ENCODE data around the gene SLC8A3. TPM values are rescaled to one million over a fixed set of nuclear protein-coding genes. Genes with fewer than 3 reads are reported as not detected.

The SLC8A3 gene
- total RNA-seq, 1 experiment from 2014 or later: 0.13 TPM

- no peak for DNase-seq
- no peak overlapping the region for H2BK5ac ChIP-seq (ENCODE audit: insufficient read length, low read length)
- WGBS (ENCODE audit: extremely low coverage, insufficient read length, low lambda C conversion rate): no CpG with 5 or more reads among the region's 3 CpGs
- no peak overlapping the region for H2BK20ac ChIP-seq (ENCODE audit: low read depth, low read length, poor library complexity, severe bottlenecking)
- H2BK15ac ChIP-seq (ENCODE audit: low read depth, low read length): no peak overlapping the region
- no peak for TF ChIP-seq CTCF (conservative IDR thresholded peaks at IDR 0.05)
- no peak overlapping the region for H3K4ac ChIP-seq (ENCODE audit: low read depth, low read length)
- Mint-ChIP-seq H3K27me3 (ENCODE audit: low read depth) (peaks cover 51% of the 10 kb centered on the region), H3K4me3 (no peak overlapping the region), H3K9me3 (peaks cover 6 to 10% of the 10 kb centered on the region in 2 experiments), H3K36me3 (ENCODE audit: insufficient read depth in 1 of 3, low read depth in 3 of 3) (no peaks in the 10 kb centered on the region), H3K27ac (no peak overlapping the region), H3K4me1 (peaks cover 13 to 20% of the 10 kb centered on the region in 2 experiments)
- H4K5ac ChIP-seq (ENCODE audit: insufficient read length, low read depth, low read length): no peak overlapping the region
- H2AK5ac ChIP-seq (ENCODE audit: insufficient read length, low read length): no peak overlapping the region
- H3K9ac ChIP-seq (ENCODE audit: extremely low read depth, insufficient read length, low read length): no peak overlapping the region
- no peaks in the 10 kb centered on the region for H3K79me2 ChIP-seq (ENCODE audit: insufficient read depth, low read length)
- H4K20me1 ChIP-seq (ENCODE audit: control insufficient read depth, insufficient read depth, insufficient read length): no peaks in the 10 kb centered on the region
- H3K27me3 ChIP-seq (ENCODE audit: insufficient read depth, low read length): no peaks in the 10 kb centered on the region
- H3K23me2 ChIP-seq (ENCODE audit: insufficient read length, low read depth, low read length, poor library complexity, severe bottlenecking): no peaks in the 10 kb centered on the region
- no peak overlapping the region for H3T11ph ChIP-seq (ENCODE audit: low read length)
- H2AFZ ChIP-seq (ENCODE audit: low read length): no peak overlapping the region
- H3K27ac ChIP-seq (ENCODE audit: insufficient read length, low read depth, low read length): no peak overlapping the region
- H3K9me3 ChIP-seq (ENCODE audit: control insufficient read depth, low read depth, low read length): no peaks in the 10 kb centered on the region
- H3K56ac ChIP-seq (ENCODE audit: insufficient read length, low read depth, low read length): no peak overlapping the region
- no peak overlapping the region for H3K18ac ChIP-seq (ENCODE audit: insufficient read length, low read depth, low read length)
- H3K23ac ChIP-seq (ENCODE audit: insufficient read length, low read depth, low read length): no peak overlapping the region
- no peak overlapping the region for H4K8ac ChIP-seq (replicated peaks; ENCODE audit: insufficient read length, low read depth, low read length)
- H3K4me1 ChIP-seq (ENCODE audit: insufficient read depth, low read length): no peaks in the 10 kb centered on the region
- H3K4me2 ChIP-seq (ENCODE audit: insufficient read depth, insufficient read length, low read length): no peak overlapping the region
- no peak overlapping the region for H2BK12ac ChIP-seq (ENCODE audit: insufficient read length, low read depth, low read length)
- no peak overlapping the region for H3K14ac ChIP-seq (ENCODE audit: insufficient read depth, low read length)
- H2BK120ac ChIP-seq (ENCODE audit: low read depth, low read length, poor library complexity, severe bottlenecking): no peak overlapping the region
- H3K79me1 ChIP-seq (ENCODE audit: insufficient read depth, low read depth, low read length, poor library complexity, severe bottlenecking): no peaks in the 10 kb centered on the region
- H4K91ac ChIP-seq (ENCODE audit: insufficient read length, low read depth, low read length): no peak overlapping the region
Observed at GRCh38 chr14:70237710-70238109, 49.0 kb upstream of the SLC8A3 start.

Measured in H9 (cell line).